Hepatocyte (in vitro differentiated cells): ENCODE data around the gene EPHA2.

Experiments
- CTCF ChIP-seq: fragments of 200-600 bp; sonication (generic); IDR thresholded peaks from 2 replicates; pipeline ENCODE4 v1.5.1; 2016; ENCODE audit warnings: antibody characterized with exemption, mild to moderate bottlenecking; ENCODE audit not compliant: poor library complexity
- EZH2 ChIP-seq: fragments of 200-600 bp; sonication (generic); IDR thresholded peaks from 2 replicates; pipeline ENCODE4 v1.6.1; 2016; ENCODE audit warnings: antibody characterized with exemption, mild to moderate bottlenecking, borderline replicate concordance
- EZH2phosphoT487 ChIP-seq: fragments of 200-600 bp; sonication (generic); IDR thresholded peaks from one replicate; pipeline ENCODE4 v1.6.1; 2018; ENCODE audit warnings: antibody characterized with exemption, mild to moderate bottlenecking, low read depth, moderate library complexity; ENCODE audit not compliant: unreplicated experiment, severe bottlenecking

- TF ChIP-seq CTCF = no peak
- TF ChIP-seq EZH2 = no peak
- no peak for TF ChIP-seq EZH2phosphoT487
Observed at GRCh38 chr1:16158993-16159831, 3.3 kb upstream of the EPHA2 start.
